Activated naive CD8-positive, alpha-beta T cell treated with anti-CD3 and anti-CD28 coated beads, Interleukin-2, amount 50 U/mL, for 16 hours (primary cell): ENCODE measurements around the gene DDTL.
"Not testable (repeated sequence)": the region's sequence is repeated elsewhere in the genome, so short reads cannot be mapped to it uniquely, and the experiment has no call there.

Source experiments
- DNase-seq: peaks from one replicate; pipeline ENCODE4 v3.0.0-alpha.2; 2020; ENCODE audit warnings: low read depth, low spot score

DDTL gene

GRCh38 chr22:23966568-23966967 is at the start of gene DDTL:
DDTL (plus strand) TSS chr22:23966888; CDS start chr22:23966915, 27 bp downstream.
- DNase-seq = not testable (repeated sequence)

GRCh38 chr22:23920267-23920611 is 46.4 kb upstream of the DDTL start:
- not testable (repeated sequence) for DNase-seq

- DNase-seq = not testable (repeated sequence)
Measured at GRCh38 chr22:23921586-23922201, 45.0 kb upstream of the DDTL start.

- DNase-seq = no peak
Measured at GRCh38 chr22:23922921-23923320, 43.8 kb upstream of the DDTL start.

- no peak for DNase-seq
Measured at GRCh38 chr22:23925020-23925606, 41.6 kb upstream of the DDTL start.

GRCh38 chr22:23926561-23926960 is 40.1 kb upstream of the DDTL start:
- DNase-seq = no peak

GRCh38 chr22:23938328-23939016 is 28.2 kb upstream of the DDTL start:
- no peak for DNase-seq

GRCh38 chr22:23939017-23939357 is 27.7 kb upstream of the DDTL start:
- DNase-seq = no peak

GRCh38 chr22:23940166-23940565 is 26.5 kb upstream of the DDTL start:
- DNase-seq = not testable (repeated sequence)

GRCh38 chr22:23947391-23947790 is 19.3 kb upstream of the DDTL start:
- not testable (repeated sequence) for DNase-seq

- DNase-seq = not testable (repeated sequence)
Measured at GRCh38 chr22:23949764-23950163, 16.9 kb upstream of the DDTL start.

- not testable (repeated sequence) for DNase-seq
Measured at GRCh38 chr22:23951383-23951782, 15.3 kb upstream of the DDTL start.

- DNase-seq = not testable (repeated sequence)
Measured at GRCh38 chr22:23952794-23953405, 13.8 kb upstream of the DDTL start.

GRCh38 chr22:23953485-23953884 is 13.2 kb upstream of the DDTL start:
- not testable (repeated sequence) for DNase-seq

GRCh38 chr22:23954193-23954990 is 12.3 kb upstream of the DDTL start:
- not testable (repeated sequence) for DNase-seq

- DNase-seq = not testable (repeated sequence)
Measured at GRCh38 chr22:23954991-23955305, 11.7 kb upstream of the DDTL start.

GRCh38 chr22:23955886-23956285 is 10.8 kb upstream of the DDTL start:
- not testable (repeated sequence) for DNase-seq

- DNase-seq = peak; percentile 63
Measured at GRCh38 chr22:23956301-23956900, 10.3 kb upstream of the DDTL start.

GRCh38 chr22:23961084-23961771 is 5.5 kb upstream of the DDTL start, which contains the start of gene GSTT2B:
GSTT2B (minus strand) TSS chr22:23961195; CDS start chr22:23961131, 64 bp downstream.
- not testable (repeated sequence) for DNase-seq

GRCh38 chr22:23966094-23966493 is 594 bp upstream of the DDTL start:
- DNase-seq = not testable (repeated sequence)

- DNase-seq = no peak
Measured at GRCh38 chr22:23969071-23969470, 2.4 kb downstream of the DDTL start.
